Measurements from ENCODE around the gene ZNF579.

- TF ChIP-seq, protein P1, sequence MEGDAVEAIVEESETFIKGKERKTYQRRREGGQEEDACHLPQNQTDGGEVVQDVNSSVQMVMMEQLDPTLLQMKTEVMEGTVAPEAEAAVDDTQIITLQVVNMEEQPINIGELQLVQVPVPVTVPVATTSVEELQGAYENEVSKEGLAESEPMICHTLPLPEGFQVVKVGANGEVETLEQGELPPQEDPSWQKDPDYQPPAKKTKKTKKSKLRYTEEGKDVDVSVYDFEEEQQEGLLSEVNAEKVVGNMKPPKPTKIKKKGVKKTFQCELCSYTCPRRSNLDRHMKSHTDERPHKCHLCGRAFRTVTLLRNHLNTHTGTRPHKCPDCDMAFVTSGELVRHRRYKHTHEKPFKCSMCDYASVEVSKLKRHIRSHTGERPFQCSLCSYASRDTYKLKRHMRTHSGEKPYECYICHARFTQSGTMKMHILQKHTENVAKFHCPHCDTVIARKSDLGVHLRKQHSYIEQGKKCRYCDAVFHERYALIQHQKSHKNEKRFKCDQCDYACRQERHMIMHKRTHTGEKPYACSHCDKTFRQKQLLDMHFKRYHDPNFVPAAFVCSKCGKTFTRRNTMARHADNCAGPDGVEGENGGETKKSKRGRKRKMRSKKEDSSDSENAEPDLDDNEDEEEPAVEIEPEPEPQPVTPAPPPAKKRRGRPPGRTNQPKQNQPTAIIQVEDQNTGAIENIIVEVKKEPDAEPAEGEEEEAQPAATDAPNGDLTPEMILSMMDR (IDR thresholded peaks at IDR 0.05; ENCODE audit: insufficient read depth, low read depth, low read length), result no peak
- TF ChIP-seq EZH2 (IDR thresholded peaks at IDR 0.05; ENCODE audit: insufficient read depth, low read length), result no peak
Observed at GRCh38 chr19:55552206-55552605, 28.4 kb downstream of the ZNF579 start.

All from astrocyte (in vitro differentiated cells and primary cell).